ENCODE data around the gene GALNTL6. TPM values are rescaled to one million over a fixed set of nuclear protein-coding genes. Genes with fewer than 3 reads are reported as not detected.

GALNTL6 gene
- total RNA-seq, 1 donor from 2014 or later = not detected

GRCh38 chr4:171817026-171817425 is 3.8 kb downstream of the GALNTL6 start:
- Histone ChIP-seq H3K4me3 (ENCODE audit: low read depth, low read length) (no peak overlapping the region), H3K36me3 (ENCODE audit: control insufficient read depth, insufficient read depth, low read length) (no peaks in the 10 kb centered on the region), H3K27me3 (ENCODE audit: control insufficient read depth, insufficient read depth, low read length) (peaks cover 10% of the 10 kb centered on the region)
- DNase-seq (ENCODE audit: low read depth) (no peak), FAIRE-seq (no peak)
- no peak for TF ChIP-seq CTCF (IDR thresholded peaks at IDR 0.05; ENCODE audit: insufficient read depth, low read length, severe bottlenecking)

DNA sequence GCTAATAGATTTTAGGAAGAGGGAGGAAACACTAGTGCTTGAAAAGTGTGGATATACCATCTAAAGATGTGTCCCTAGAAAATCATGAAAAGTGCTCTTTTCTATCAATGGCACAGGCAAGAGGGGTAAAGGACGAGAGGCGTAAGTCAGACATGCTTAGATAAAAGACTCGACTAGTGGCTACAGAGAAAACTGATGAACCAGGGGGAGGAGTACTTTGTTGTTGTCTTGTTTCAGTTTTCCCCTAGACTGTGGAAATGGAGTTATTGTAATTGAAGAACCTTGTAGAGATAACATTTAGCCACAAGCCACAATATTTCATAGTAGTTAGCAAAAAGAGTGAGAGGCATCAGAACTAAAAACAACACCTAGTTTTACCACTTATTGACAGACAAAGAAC is 21.4 kb downstream of the GALNTL6 start:
- no peak for TF ChIP-seq CTCF (IDR thresholded peaks at IDR 0.05; ENCODE audit: insufficient read depth, low read length, severe bottlenecking)
- H3K36me3 ChIP-seq (ENCODE audit: control insufficient read depth, insufficient read depth, low read length) = no peaks in the 10 kb centered on the region
- FAIRE-seq (no peak), DNase-seq (ENCODE audit: low read depth) (no peak)
- H3K4me3 ChIP-seq (ENCODE audit: low read depth, low read length) = no peak overlapping the region
- H3K27me3 ChIP-seq (ENCODE audit: control insufficient read depth, insufficient read depth, low read length) = no peaks in the 10 kb centered on the region

GRCh38 chr4:171843456-171843855 is 30.3 kb downstream of the GALNTL6 start:
- no peak for FAIRE-seq
- no peak overlapping the region for H3K4me3 ChIP-seq (ENCODE audit: low read depth, low read length)
- H3K27me3 ChIP-seq (ENCODE audit: control insufficient read depth, insufficient read depth, low read length) = no peaks in the 10 kb centered on the region
- TF ChIP-seq CTCF (IDR thresholded peaks at IDR 0.05; ENCODE audit: insufficient read depth, low read length, severe bottlenecking) = no peak
- DNase-seq (ENCODE audit: low read depth) = no peak
- H3K36me3 ChIP-seq (ENCODE audit: control insufficient read depth, insufficient read depth, low read length) = no peaks in the 10 kb centered on the region

DNA sequence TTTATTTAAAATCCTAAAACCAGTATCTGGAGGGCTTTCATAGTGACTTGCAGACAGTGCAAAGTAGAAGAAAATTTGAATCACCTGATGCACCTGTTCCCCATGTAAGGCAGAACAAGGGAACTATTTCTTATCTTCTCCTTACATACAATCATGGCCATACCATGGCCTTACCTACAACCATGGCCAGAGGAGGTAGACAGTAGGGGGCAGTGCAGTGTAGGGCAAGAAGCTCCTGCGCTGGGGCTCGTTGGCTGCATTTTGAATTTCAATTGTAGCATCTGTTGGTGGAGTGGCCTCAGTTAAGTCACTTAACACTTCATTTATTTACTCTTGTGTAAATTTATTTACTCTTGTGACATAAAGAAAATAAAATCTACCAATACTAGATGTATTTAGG is 33.0 kb downstream of the GALNTL6 start:
- no peak for FAIRE-seq
- peak; percentile 24 for DNase-seq (ENCODE audit: low read depth)
- no peaks in the 10 kb centered on the region for H3K27me3 ChIP-seq (ENCODE audit: control insufficient read depth, insufficient read depth, low read length)
- H3K36me3 ChIP-seq (ENCODE audit: control insufficient read depth, insufficient read depth, low read length) = no peaks in the 10 kb centered on the region
- H3K4me3 ChIP-seq (ENCODE audit: low read depth, low read length) = no peak overlapping the region
- peak; percentile 33 for TF ChIP-seq CTCF (IDR thresholded peaks at IDR 0.05; ENCODE audit: insufficient read depth, low read length, severe bottlenecking)

GRCh38 chr4:171846893-171847292 is 33.7 kb downstream of the GALNTL6 start:
- DNase-seq (ENCODE audit: low read depth) = no peak
- Histone ChIP-seq H3K4me3 (ENCODE audit: low read depth, low read length) (no peak overlapping the region), H3K36me3 (ENCODE audit: control insufficient read depth, insufficient read depth, low read length) (no peaks in the 10 kb centered on the region), H3K27me3 (ENCODE audit: control insufficient read depth, insufficient read depth, low read length) (no peaks in the 10 kb centered on the region)
- TF ChIP-seq CTCF (IDR thresholded peaks at IDR 0.05; ENCODE audit: insufficient read depth, low read length, severe bottlenecking) = no peak
- FAIRE-seq = no peak

DNA sequence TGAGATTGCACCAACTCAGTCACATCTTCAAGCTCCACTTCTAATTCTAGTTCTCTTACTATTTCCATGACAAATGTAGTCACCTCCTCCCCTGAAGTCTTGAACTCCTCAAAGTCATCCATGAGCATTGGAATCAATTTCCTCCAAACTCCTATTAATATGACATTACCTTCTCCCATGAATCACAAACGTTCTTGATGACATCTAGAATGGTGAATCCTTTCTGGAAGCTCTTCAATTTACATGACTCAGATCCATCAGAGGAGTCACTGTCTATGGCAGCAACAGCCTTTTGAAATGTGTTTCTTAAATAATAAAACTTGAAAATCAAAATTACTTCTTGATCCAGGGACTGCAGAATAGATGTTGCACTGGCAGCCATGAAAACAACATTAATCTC is 34.5 kb downstream of the GALNTL6 start:
- DNase-seq (ENCODE audit: low read depth) (no peak), FAIRE-seq (no peak)
- H3K4me3 ChIP-seq (ENCODE audit: low read depth, low read length) = no peak overlapping the region
- TF ChIP-seq CTCF (IDR thresholded peaks at IDR 0.05; ENCODE audit: insufficient read depth, low read length, severe bottlenecking) = no peak
- H3K36me3 ChIP-seq (ENCODE audit: control insufficient read depth, insufficient read depth, low read length) = no peaks in the 10 kb centered on the region
- H3K27me3 ChIP-seq (ENCODE audit: control insufficient read depth, insufficient read depth, low read length) = no peaks in the 10 kb centered on the region
